WTC11 (cell line): ENCODE data around the gene PTEN. TPM values are rescaled to one million over a fixed set of nuclear protein-coding genes. Genes with fewer than 3 reads are reported as not detected.
"Not testable (repeated sequence)": the region's sequence is repeated elsewhere in the genome, so short reads cannot be mapped to it uniquely, and the experiment has no call there.

Experiments used
- ATAC-seq: fragments of 200-7000 bp; cut with Tn5 transposase; 2 replicates; pipeline ENCODE4 v1.10.0; 2021; ENCODE audit warnings: mild to moderate bottlenecking, moderate library complexity
- CTCF ChIA-PET: fragments of 300-600 bp; sonication (Branson Sonifier 250); formaldehyde crosslinking; loops from one replicate; lab custom pipeline; 2021; ENCODE audit warnings: antibody characterized with exemption; lab: Charles Lee
- POLR2A ChIA-PET: fragments of 350-600 bp; sonication (Branson Sonifier 250); formaldehyde crosslinking; loops from one replicate; lab custom pipeline; 2021; ENCODE audit warnings: antibody characterized with exemption; lab: Charles Lee
- DNase-seq: peaks from one replicate; pipeline ENCODE4 v3.0.0; 2021; ENCODE audit warnings: low spot score
- H3K27ac Mint-ChIP-seq: 2 replicates; pipeline ENCODE4 v1.8.0; 2021; ENCODE audit warnings: mixed read lengths
- H3K27me3 Mint-ChIP-seq: 2 replicates; pipeline ENCODE4 v1.8.0; 2021; ENCODE audit warnings: low read depth, mild to moderate bottlenecking, moderate library complexity, mixed read lengths
- H3K36me3 Mint-ChIP-seq: 2 replicates; pipeline ENCODE4 v1.8.0; 2021; ENCODE audit warnings: mixed read lengths
- H3K4me1 Mint-ChIP-seq: 2 replicates; pipeline ENCODE4 v1.8.0; 2022; ENCODE audit warnings: mixed read lengths
- H3K4me3 Mint-ChIP-seq: 2 replicates; pipeline ENCODE4 v1.8.0; 2021; ENCODE audit warnings: mild to moderate bottlenecking, moderate library complexity, mixed read lengths
- H3K9me3 Mint-ChIP-seq: 2 replicates; pipeline ENCODE4 v1.8.0; 2021; ENCODE audit warnings: mixed read lengths
- ARID4B ChIP-seq: sonication (generic); formaldehyde crosslinking; IDR thresholded peaks from 2 replicates; pipeline ENCODE4 v1.8.0; 2023; ENCODE audit warnings: missing genetic modification reagents, mild to moderate bottlenecking, borderline replicate concordance
- ATF1 ChIP-seq: sonication (generic); formaldehyde crosslinking; IDR thresholded peaks from 2 replicates; pipeline ENCODE4 v1.8.1; 2023; ENCODE audit warnings: mild to moderate bottlenecking, moderate library complexity, missing genetic modification reagents
- ATF2 ChIP-seq: sonication (generic); formaldehyde crosslinking; IDR thresholded peaks from 2 replicates; pipeline ENCODE4 v1.8.1; 2022; ENCODE audit warnings: low read depth, missing genetic modification reagents, borderline replicate concordance
- CTCF ChIP-seq: fragments of 200-600 bp; IDR thresholded peaks from 2 replicates; pipeline ENCODE4 v1.8.0; 2022; ENCODE audit warnings: antibody characterized with exemption
- FOXP4 ChIP-seq: sonication (generic); formaldehyde crosslinking; IDR thresholded peaks from 2 replicates; pipeline ENCODE4 v1.8.0; 2022; ENCODE audit warnings: mild to moderate bottlenecking, missing genetic modification reagents
- IRF2 ChIP-seq: sonication (generic); formaldehyde crosslinking; IDR thresholded peaks from 2 replicates; pipeline ENCODE4 v1.8.0; 2022; ENCODE audit warnings: low read depth, missing genetic modification reagents, borderline replicate concordance
- JAZF1 ChIP-seq: fragments of 250-450 bp; sonication (Bioruptor Pico); IDR thresholded peaks from 2 replicates; pipeline ENCODE4 v1.9.0; 2021; ENCODE audit warnings: moderate library complexity, mild to moderate bottlenecking, inconsistent platforms
- NFYB ChIP-seq: sonication (generic); formaldehyde crosslinking; conservative IDR thresholded peaks from 2 replicates; pipeline ENCODE4 v1.8.0; 2022; ENCODE audit warnings: low read depth, missing genetic modification reagents
- NR3C1 ChIP-seq: sonication (generic); formaldehyde crosslinking; conservative IDR thresholded peaks from 2 replicates; pipeline ENCODE4 v1.8.1; 2023; ENCODE audit warnings: low read depth, mild to moderate bottlenecking, missing genetic modification reagents
- PRRX2 ChIP-seq: fragments of 250-450 bp; sonication (Bioruptor Pico); IDR thresholded peaks from 2 replicates; pipeline ENCODE4 v1.8.0; 2021; ENCODE audit warnings: mild to moderate bottlenecking
- RELA ChIP-seq: sonication (generic); formaldehyde crosslinking; IDR thresholded peaks from 2 replicates; pipeline ENCODE4 v1.8.1; 2022; ENCODE audit warnings: missing genetic modification reagents, mild to moderate bottlenecking, borderline replicate concordance
- SMAD3 ChIP-seq: sonication (generic); formaldehyde crosslinking; IDR thresholded peaks from 2 replicates; pipeline ENCODE4 v1.8.0; 2022; ENCODE audit warnings: missing genetic modification reagents, mild to moderate bottlenecking, borderline replicate concordance
- STAT6 ChIP-seq: sonication (generic); formaldehyde crosslinking; conservative IDR thresholded peaks from 2 replicates; pipeline ENCODE4 v1.8.1; 2023; ENCODE audit warnings: mild to moderate bottlenecking, low read depth, missing genetic modification reagents, moderate library complexity
- TEAD1 ChIP-seq: sonication (generic); formaldehyde crosslinking; IDR thresholded peaks from 2 replicates; pipeline ENCODE4 v1.8.0; 2022; ENCODE audit warnings: mild to moderate bottlenecking, missing genetic modification reagents
- ZNF121 ChIP-seq: sonication (generic); formaldehyde crosslinking; IDR thresholded peaks from 2 replicates; pipeline ENCODE4 v1.8.0; 2023; ENCODE audit warnings: missing genetic modification reagents
- ZNF396 ChIP-seq: fragments of 250-450 bp; sonication (Bioruptor Pico); IDR thresholded peaks from 2 replicates; pipeline ENCODE4 v1.8.0; 2021; ENCODE audit warnings: mild to moderate bottlenecking, moderate library complexity, borderline replicate concordance
- ZNF416 ChIP-seq: fragments of 250-450 bp; sonication (Bioruptor Pico); IDR thresholded peaks from 2 replicates; pipeline ENCODE4 v1.9.0; 2021; ENCODE audit warnings: mild to moderate bottlenecking, inconsistent platforms
- ZSCAN18 ChIP-seq: fragments of 250-450 bp; sonication (Bioruptor Pico); IDR thresholded peaks from 2 replicates; pipeline ENCODE4 v2.1.2; 2022; ENCODE audit warnings: mild to moderate bottlenecking, moderate library complexity
- total RNA-seq: library from RNA; stranded (reverse); gene quantifications from 3 replicates; pipeline ENCODE4 v1.2.3, GENCODE V29; 2021

Gene PTEN
- total RNA-seq, 1 experiment from 2014 or later, result 54.2 TPM

- no peak for TF ChIP-seq ARID4B (CRISPR knock-in tag)
- TF ChIP-seq, all 79 proteins: peak for 0
Measured at GRCh38 chr10:87868277-87868676, 4.9 kb downstream of the PTEN start (continued).

GRCh38 chr10:87869139-87869538 lies 5.7 kb downstream of the PTEN start:
- H3K4me1 Mint-ChIP-seq, result peaks cover 46% of the 10 kb centered on the region
- CTCF ChIA-PET, result interaction anchor here (1.3 kb wide), 1 partner anchor 245 kb away, joined by 5 read pairs; no protein-coding TSS in a partner anchor
- POLR2A ChIA-PET, DNase-seq, ATAC-seq, H3K27me3 Mint-ChIP-seq, H3K9me3 Mint-ChIP-seq: not testable (repeated sequence)
- peak; percentile 85 for TF ChIP-seq ZNF121 (CRISPR knock-in tag)
- TF ChIP-seq, all 79 proteins: peak for 1; not testable (repeated sequence) for 78
- not testable (repeated sequence) for H3K27ac Mint-ChIP-seq, H3K36me3 Mint-ChIP-seq
- H3K4me3 Mint-ChIP-seq, result peak overlapping the region; percentile 37; the same call in 1 of the 2 replicates

- ChIA-PET CTCF (interaction anchor here (0.6 to 1.3 kb wide), 2 partner anchors 97 to 244 kb away, joined by 5 read pairs; no protein-coding TSS in a partner anchor), POLR2A (no interaction called here)
- Mint-ChIP-seq H3K36me3 (peaks cover 9% of the 10 kb centered on the region), H3K4me3 (no peak overlapping the region), H3K27ac (no peak overlapping the region), H3K9me3 (no peaks in the 10 kb centered on the region), H3K27me3 (no peaks in the 10 kb centered on the region), H3K4me1 (peaks cover 47% of the 10 kb centered on the region)
- DNase-seq (no peak), ATAC-seq (no peak)
- TF ChIP-seq ZSCAN18 (no peak), CTCF (no peak), STAT6 (no peak), IRF2 (CRISPR knock-in tag) (no peak), SMAD3 (CRISPR knock-in tag) (no peak), ATF2 (CRISPR knock-in tag) (no peak), JAZF1 (CRISPR knock-in tag) (no peak), FOXP4 (no peak), PRRX2 (CRISPR knock-in tag) (no peak), NFYB (CRISPR knock-in tag) (no peak), ZNF396 (no peak), ZNF416 (CRISPR knock-in tag) (no peak), ATF1 (CRISPR knock-in tag) (no peak), TEAD1 (no peak), NR3C1 (CRISPR knock-in tag) (no peak), RELA (no peak)
Measured at GRCh38 chr10:87869773-87870551, 6.5 kb downstream of the PTEN start.
